Measurements from ENCODE around the gene SLAMF9. TPM values are rescaled to one million over a fixed set of nuclear protein-coding genes. Genes with fewer than 3 reads are reported as not detected.

The SLAMF9 gene
- total RNA-seq (2022; extraction: Qiagen RNA extraction): 0.25 to 0.64 TPM (median 0.41 TPM) in 5 replicates

DNA sequence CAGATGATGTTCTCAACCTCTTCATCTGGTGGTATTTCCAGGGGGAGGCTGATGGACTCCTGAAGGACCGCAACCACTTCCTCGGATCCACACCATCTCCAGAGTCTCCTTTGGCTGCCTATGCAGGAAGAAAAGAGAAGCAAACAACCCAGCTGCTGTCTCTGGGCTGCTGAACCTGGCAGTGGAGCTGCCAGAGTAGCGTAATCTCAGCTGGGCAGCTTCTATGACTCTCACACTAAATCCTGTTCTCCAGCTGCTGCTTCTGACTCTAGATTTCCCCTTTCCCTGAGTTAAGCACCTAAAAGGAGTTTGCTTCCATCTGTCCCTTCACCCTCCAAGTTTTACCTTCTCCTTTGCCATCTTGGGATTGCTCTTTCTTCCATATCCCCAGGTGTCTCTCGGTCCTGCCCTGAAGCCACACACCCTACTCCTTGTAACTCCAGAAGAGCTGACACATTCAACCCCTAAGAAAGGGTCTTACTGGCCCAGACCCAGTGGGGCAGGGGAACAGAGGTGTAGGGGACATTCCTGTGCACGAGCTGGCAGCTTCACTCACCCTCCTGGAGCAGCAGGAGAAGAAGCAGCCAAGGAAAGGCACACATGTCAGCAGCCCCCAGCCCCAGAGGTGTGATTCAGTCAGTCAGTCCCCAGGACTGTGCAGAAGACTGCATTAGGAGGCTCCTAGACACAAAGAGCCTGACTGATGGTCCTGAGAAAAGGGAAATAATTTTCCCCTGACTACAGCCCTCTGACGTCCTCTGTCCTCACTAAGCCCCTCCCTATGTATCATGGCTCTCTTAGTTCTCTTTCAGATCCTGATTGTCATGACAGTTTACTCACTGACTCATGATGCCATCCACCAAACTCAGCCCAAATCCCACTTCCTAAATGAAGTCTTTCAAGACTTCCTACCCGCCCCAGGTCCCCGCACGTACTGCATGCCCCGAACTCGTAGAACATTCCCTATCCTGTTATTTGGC lies at the start of gene SLAMF9:
SLAMF9 (minus strand) TSS at position 702 of the 980 bp plus-strand sequence; CDS start at position 602, 100 bp downstream.

DNA sequence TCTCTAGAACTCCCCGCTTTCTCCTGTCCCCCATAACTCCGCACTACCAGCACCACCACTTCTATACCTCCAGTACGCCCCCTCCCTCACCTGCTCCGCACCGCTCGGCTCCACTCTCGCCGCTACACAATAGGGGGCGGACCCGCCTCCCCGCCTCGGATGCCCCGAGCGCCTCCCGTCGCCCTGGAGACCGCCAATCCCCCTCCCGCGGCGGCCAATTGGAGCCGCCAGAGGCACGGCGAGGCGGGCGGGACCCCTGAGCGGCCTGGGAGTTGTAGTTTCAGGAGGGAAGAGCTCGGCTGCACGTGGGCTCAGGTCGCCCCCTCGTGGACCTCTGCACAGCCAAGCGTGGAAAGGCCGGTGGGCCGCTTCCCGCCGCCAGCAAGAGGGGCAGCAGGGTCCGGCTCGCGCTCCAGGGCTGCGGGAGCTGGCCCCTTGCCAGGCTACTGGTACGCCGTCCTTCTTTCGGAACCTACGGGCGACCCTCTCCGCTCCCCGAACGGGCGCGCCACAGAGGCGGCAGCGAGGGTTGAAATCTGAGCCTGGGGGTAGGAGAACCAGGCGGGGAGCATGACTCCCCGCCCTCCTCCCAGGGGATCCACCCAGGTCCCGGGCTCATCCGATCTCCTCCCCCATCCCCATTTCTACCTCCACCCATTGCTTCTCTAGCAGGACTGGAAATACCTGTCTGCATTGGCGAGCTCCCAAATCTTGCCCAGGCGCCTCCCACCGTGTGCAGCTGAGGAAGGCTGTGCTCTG lies 8.4 kb downstream of the SLAMF9 start, which contains the start of gene IGSF9:
IGSF9 (minus strand) TSS at position 131 of the 759 bp plus-strand sequence. CDS start 2,159 bp downstream, outside the sequence.

DNA sequence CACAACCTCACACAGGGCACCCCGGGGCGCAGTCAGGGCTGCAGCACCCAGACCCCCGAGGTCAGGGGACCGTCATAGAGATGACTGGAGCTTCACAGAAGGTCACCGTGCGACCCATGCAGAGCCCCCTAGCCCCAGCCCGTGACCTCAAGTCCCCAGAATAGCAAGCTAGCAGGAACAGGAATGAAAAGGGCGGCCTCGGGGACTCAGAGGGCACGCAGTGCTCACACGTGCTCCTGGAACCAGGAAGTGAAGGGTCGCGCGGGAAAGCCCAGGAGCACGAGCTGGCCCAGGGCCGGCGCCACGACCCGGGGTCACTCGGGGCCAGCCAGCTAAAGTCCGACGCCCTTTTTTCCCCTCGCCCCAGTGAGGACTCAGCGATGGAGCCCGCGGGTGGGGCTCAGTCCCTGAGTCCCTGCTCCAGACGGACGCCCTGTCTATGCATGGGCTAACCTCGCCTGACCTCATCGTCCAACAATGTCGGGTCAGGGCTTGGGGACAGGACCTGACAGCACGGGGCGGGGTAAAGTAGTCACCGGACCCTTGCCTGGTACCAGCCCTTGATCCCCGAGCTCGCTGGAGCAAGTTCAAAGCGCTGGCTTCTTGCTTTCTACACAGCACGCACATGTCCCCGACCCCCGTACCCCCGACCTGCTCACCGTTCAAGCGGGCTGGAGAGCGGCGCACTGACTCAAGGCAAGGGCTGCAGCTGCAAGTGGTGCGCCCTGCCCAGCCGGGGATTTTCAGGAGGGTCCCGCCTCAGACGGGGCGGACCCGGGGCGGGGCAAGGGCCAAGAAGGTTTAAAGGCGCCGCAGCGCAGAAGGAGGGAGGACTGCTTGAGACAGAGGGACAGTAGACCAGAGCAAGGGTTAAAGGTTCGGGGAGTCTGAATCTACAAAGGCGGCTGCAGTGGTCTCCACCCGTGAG lies 29.0 kb downstream of the SLAMF9 start, which contains the start of gene TAGLN2:
TAGLN2 (minus strand) TSS at position 717 of the 928 bp plus-strand sequence. CDS start 4,998 bp downstream, outside the sequence.

Other genes starting within 250 kb of the SLAMF9 start
- gene CRP, start 239.6 kb downstream of the SLAMF9 start, total RNA-seq (2022; extraction: Qiagen RNA extraction): not detected in 5 replicates
- gene DUSP23, start 173.3 kb downstream of the SLAMF9 start, total RNA-seq (2022; extraction: Qiagen RNA extraction): 53.3 to 87.3 TPM (median 77.5 TPM) in 5 replicates
- not detected in 5 replicates for gene FCRL6, start 151.9 kb downstream of the SLAMF9 start, total RNA-seq (2022; extraction: Qiagen RNA extraction)
- gene SLAMF8, start 127.4 kb downstream of the SLAMF9 start, total RNA-seq (2022; extraction: Qiagen RNA extraction): 0.10 to 0.25 TPM (median 0.16 TPM) in 5 replicates
- 0.03 to 0.11 TPM in 2 of 5 replicates, not detected in the others for gene VSIG8, start 91.6 kb downstream of the SLAMF9 start, total RNA-seq (2022; extraction: Qiagen RNA extraction)
- 0.49 to 0.67 TPM (median 0.55 TPM) in 5 replicates for gene CFAP45, start 54.1 kb downstream of the SLAMF9 start, total RNA-seq (2022; extraction: Qiagen RNA extraction)
- gene TAGLN2, start 28.7 kb downstream of the SLAMF9 start, total RNA-seq (2022; extraction: Qiagen RNA extraction): 1,017 to 1,045 TPM (median 1,025 TPM) in 5 replicates
- 0.12 to 0.22 TPM (median 0.15 TPM) in 5 replicates for gene IGSF9, start 8.6 kb downstream of the SLAMF9 start, total RNA-seq (2022; extraction: Qiagen RNA extraction)
- 3.8 to 5.1 TPM (median 4.3 TPM) in 5 replicates for gene PIGM, start 77.8 kb upstream of the SLAMF9 start, total RNA-seq (2022; extraction: Qiagen RNA extraction)
- gene KCNJ10, start 115.9 kb upstream of the SLAMF9 start, total RNA-seq (2022; extraction: Qiagen RNA extraction): not detected in 5 replicates
- not detected in 5 replicates for gene KCNJ9, start 127.3 kb upstream of the SLAMF9 start, total RNA-seq (2022; extraction: Qiagen RNA extraction)
- gene IGSF8, start 144.4 kb upstream of the SLAMF9 start, total RNA-seq (2022; extraction: Qiagen RNA extraction): 6.8 to 10.2 TPM (median 9.4 TPM) in 5 replicates
- gene ATP1A2, start 161.5 kb upstream of the SLAMF9 start, total RNA-seq (2022; extraction: Qiagen RNA extraction): 0.08 to 0.19 TPM (median 0.15 TPM) in 5 replicates
- 0.07 TPM in 1 of 5 replicates, not detected in the others for gene ATP1A4, start 197.4 kb upstream of the SLAMF9 start, total RNA-seq (2022; extraction: Qiagen RNA extraction)
- 0.03 to 0.10 TPM in 2 of 5 replicates, not detected in the others for gene CASQ1, start 236.3 kb upstream of the SLAMF9 start, total RNA-seq (2022; extraction: Qiagen RNA extraction)

All from A549 treated with AZD2906 at 1 μM for 4 hours (cell line).